Adrenal gland (tissue), 12 donors: Measurements from ENCODE around the gene FAS. TPM values are rescaled to one million over a fixed set of nuclear protein-coding genes. Genes with fewer than 3 reads are reported as not detected.
A peak's percentile ranks its signal among the peaks of the same experiment; 100 is the strongest.

Experiments
- DNase-seq, 7 donors: peaks; one replicate each; pipeline ENCODE4 v3.0.0-alpha.2; 2019 to 2020
- H3K27ac ChIP-seq, 5 donors: fragments of 200-600 bp; sonication (generic) in 4 of 5; 1 replicate in 3 of 5; 2 replicates in 2 of 5; pipeline versions ENCODE4 v1.5.1 to v1.8.0; 2016 to 2020; ENCODE audit warnings: mild to moderate bottlenecking in 1 of 5
- H3K27me3 ChIP-seq: fragments of 200-600 bp; 2 replicates; pipeline ENCODE4 v1.8.0; 2021
- H3K36me3 ChIP-seq, 2 donors: fragments of 200-600 bp; replicated peaks in 1 of 2; 1 replicate in 1 of 2; 2 replicates in 1 of 2; pipeline versions ENCODE4 v1.5.1 to v1.8.0; 2018 to 2022
- H3K4me1 ChIP-seq, 2 donors: fragments of 200-600 bp; replicated peaks in 1 of 2; 1 replicate in 1 of 2; 2 replicates in 1 of 2; pipeline versions ENCODE4 v1.5.1 to v1.8.0; 2018 to 2021
- H3K4me3 ChIP-seq, 4 donors: fragments of 200-600 bp; sonication (generic) in 3 of 4; one replicate each; pipeline ENCODE4 v1.5.1; 2016 to 2018
- H3K9me3 ChIP-seq, 3 donors: fragments of 200-600 bp; sonication (generic) in 1 of 3; replicated peaks in 1 of 3; 1 replicate in 2 of 3; 2 replicates in 1 of 3; pipeline versions ENCODE4 v1.5.1 to v1.8.0; 2016 to 2021
- POLR2A ChIP-seq, 2 donors: fragments of 450-650 bp; IDR thresholded peaks; one replicate each; pipeline ENCODE4 v1.6.1; 2017; ENCODE audit warnings: antibody characterized with exemption in 2 of 2, mild to moderate bottlenecking in 2 of 2, moderate library complexity in 1 of 2
- WGBS, 4 donors: extraction: QIAGEN DNeasy Blood & Tissue Kit in 2 of 4; methylation state at CpG; one replicate each; pipeline versions ENCODE4 v1.1.5 to v1.1.7; 2013 to 2017; 5-methylcytosine and 5-hydroxymethylcytosine counted together
- intact Hi-C, 2 donors: fragments of 100-400 bp; cut with DNase I; formaldehyde crosslinking; loops; one replicate each; pipeline versions ENCODE4 v1.14.1 to v1.15.0; 2022 to 2023
- polyA plus RNA-seq, 3 donors: library from polyadenylated mRNA; stranded (reverse); fragments of 200-250 nt in 2 of 3; fragments of 350-450 nt in 1 of 3; fragmentation: Illumina TruSeq in 1 of 3; extraction: RNeasy Lipid Tissue Mini Kit (QIAGEN cat#74804) in 1 of 3; gene quantifications; one replicate each; pipeline ENCODE4 v1.2.3, GENCODE V29; 2013 to 2014
- total RNA-seq, 9 donors: library from RNA; depleted of rRNA in 4 of 9; stranded (reverse); fragments of >200 nt in 4 of 9; fragments of 120-200 nt in 1 of 9; fragmentation: NEBNext Ultra II Directional in 1 of 9; extraction: Animal tissue kit (Norgen Biotek cat#: 25700) in 1 of 9; gene quantifications; one replicate each; pipeline versions ENCODE4 v1.1.0 to v1.2.4, GENCODE V29; 2013 to 2023
- TF ChIP-seq, protein P1 (sequence below), 6 experiments: fragments of 450-650 bp in 4 of 6; fragments of 200-600 bp in 2 of 6; sonication (generic) in 1 of 6; IDR thresholded peaks; 1 replicate in 5 of 6; 2 replicates in 1 of 6; pipeline versions ENCODE4 v1.5.1 to v1.8.0; 2016 to 2021; ENCODE audit warnings: antibody characterized with exemption in 6 of 6, mild to moderate bottlenecking in 2 of 6, moderate library complexity in 1 of 6
- donor health status: healthy with polysubstance abuse.
- donor health status: Bipolar disorder and iron deficiency.
- donor health status: DM: yes; HTN: yes; CAD: no.
- donor health status: DM: no; HTN: no; CAD: no.
- donor health status: DM: no; HTN: no; CAD: no.
- donor health status: DM: yes; HTN: yes; CAD: no.

Gene FAS
- total and polyA plus RNA-seq, 12 donors, result 9.8 to 236 (median 49.5) TPM

- DNase-seq, result peak; percentile 42 to 80 (median 71)
- WGBS, 4 donors, result 7 to 23% (median 16%) methylated on average over 5 of the region's 5 CpGs
- intact Hi-C loops, result no loop called here
- H3K27me3 ChIP-seq, result no peaks in the 10 kb centered on the region
- H3K9me3 ChIP-seq, result no peaks in the 10 kb centered on the region
- no peak overlapping the region for H3K4me3 ChIP-seq
- TF ChIP-seq, protein P1, sequence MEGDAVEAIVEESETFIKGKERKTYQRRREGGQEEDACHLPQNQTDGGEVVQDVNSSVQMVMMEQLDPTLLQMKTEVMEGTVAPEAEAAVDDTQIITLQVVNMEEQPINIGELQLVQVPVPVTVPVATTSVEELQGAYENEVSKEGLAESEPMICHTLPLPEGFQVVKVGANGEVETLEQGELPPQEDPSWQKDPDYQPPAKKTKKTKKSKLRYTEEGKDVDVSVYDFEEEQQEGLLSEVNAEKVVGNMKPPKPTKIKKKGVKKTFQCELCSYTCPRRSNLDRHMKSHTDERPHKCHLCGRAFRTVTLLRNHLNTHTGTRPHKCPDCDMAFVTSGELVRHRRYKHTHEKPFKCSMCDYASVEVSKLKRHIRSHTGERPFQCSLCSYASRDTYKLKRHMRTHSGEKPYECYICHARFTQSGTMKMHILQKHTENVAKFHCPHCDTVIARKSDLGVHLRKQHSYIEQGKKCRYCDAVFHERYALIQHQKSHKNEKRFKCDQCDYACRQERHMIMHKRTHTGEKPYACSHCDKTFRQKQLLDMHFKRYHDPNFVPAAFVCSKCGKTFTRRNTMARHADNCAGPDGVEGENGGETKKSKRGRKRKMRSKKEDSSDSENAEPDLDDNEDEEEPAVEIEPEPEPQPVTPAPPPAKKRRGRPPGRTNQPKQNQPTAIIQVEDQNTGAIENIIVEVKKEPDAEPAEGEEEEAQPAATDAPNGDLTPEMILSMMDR (IDR thresholded peaks at IDR 0.05), result no peak
- no peak for TF ChIP-seq POLR2A (IDR thresholded peaks at IDR 0.05)
- peaks cover 40 to 48% of the 10 kb centered on the region in 2 donors for H3K4me1 ChIP-seq
- no peaks in the 10 kb centered on the region for H3K36me3 ChIP-seq
- peak overlapping the region in 4 of 5 donors; percentile 35 to 75 (median 65) for H3K27ac ChIP-seq
Observed at GRCh38 chr10:88979153-88979562, 11.4 kb upstream of the FAS start.

DNA sequence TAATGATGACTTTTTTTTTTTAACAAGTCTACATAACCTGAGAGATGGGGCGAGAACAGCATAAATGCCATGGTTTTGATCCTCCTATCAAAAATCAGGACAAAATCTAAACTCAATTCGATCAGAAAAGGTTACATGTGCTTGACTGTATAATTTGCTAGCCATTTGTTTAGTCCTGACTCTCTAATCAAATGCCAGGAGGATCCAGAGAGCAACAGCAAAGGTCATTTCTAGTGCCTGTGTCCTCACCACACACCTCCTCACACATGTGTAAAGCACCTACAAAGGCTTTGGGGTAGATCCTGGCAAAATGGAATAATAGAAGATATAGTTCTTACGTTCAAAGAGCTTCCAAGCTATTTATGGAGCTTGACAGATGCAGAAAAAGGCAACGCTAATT lies 11.0 kb upstream of the FAS start:
- Histone ChIP-seq H3K27ac (peak overlapping the region in 3 of 5 donors; percentile 62 to 75 (median 68)), H3K27me3 (no peaks in the 10 kb centered on the region), H3K36me3 (no peaks in the 10 kb centered on the region), H3K9me3 (no peaks in the 10 kb centered on the region), H3K4me1 (peaks cover 35 to 46% of the 10 kb centered on the region in 2 donors), H3K4me3 (no peak overlapping the region)
- intact Hi-C loops, result no loop called here
- 75 to 80% (median 78%) methylated on average over 4 of the region's 4 CpGs for WGBS, 4 donors
- no peak for DNase-seq
- TF ChIP-seq, protein P1 (IDR thresholded peaks at IDR 0.05), result no peak
- no peak for TF ChIP-seq POLR2A (IDR thresholded peaks at IDR 0.05)

GRCh38 chr10:88980247-88980646 lies 10.4 kb upstream of the FAS start:
- no peaks in the 10 kb centered on the region for H3K27me3 ChIP-seq
- peaks cover 34 to 46% of the 10 kb centered on the region in 2 donors for H3K4me1 ChIP-seq
- no peaks in the 10 kb centered on the region for H3K36me3 ChIP-seq
- no peak overlapping the region for H3K4me3 ChIP-seq
- peak overlapping the region in 4 of 5 donors; percentile 55 to 75 (median 65) for H3K27ac ChIP-seq
- intact Hi-C loops, result no loop called here
- TF ChIP-seq, protein P1 (IDR thresholded peaks at IDR 0.05), result no peak
- TF ChIP-seq POLR2A (IDR thresholded peaks at IDR 0.05), result no peak
- no peaks in the 10 kb centered on the region for H3K9me3 ChIP-seq
- WGBS, 4 donors, result 76 to 83% (median 79%) methylated on average over 3 to 4 of the region's 4 CpGs
- no peak for DNase-seq

- intact Hi-C loops, result no loop called here
- 67 to 92% (median 73%) methylated on average over 3 to 4 of the region's 4 CpGs for WGBS, 4 donors
- H3K4me1 ChIP-seq, result peaks cover 28 to 46% of the 10 kb centered on the region in 2 donors
Observed at GRCh38 chr10:88980800-88981199, 9.8 kb upstream of the FAS start.

More at GRCh38 chr10:88980800-88981199, 9.8 kb upstream of the FAS start:
- Histone ChIP-seq H3K27ac (peak overlapping the region in 3 of 5 donors; percentile 55 to 75 (median 68)), H3K9me3 (no peaks in the 10 kb centered on the region), H3K27me3 (no peaks in the 10 kb centered on the region), H3K4me3 (no peak overlapping the region), H3K36me3 (no peaks in the 10 kb centered on the region)
- no peak for DNase-seq
- TF ChIP-seq, protein P1 (IDR thresholded peaks at IDR 0.05), result no peak
- no peak for TF ChIP-seq POLR2A (IDR thresholded peaks at IDR 0.05)
